ENCODE results near the gene LCN12.

- TF ChIP-seq POLR2A (IDR thresholded peaks at IDR 0.05) = no peak
- no peak for TF ChIP-seq CTCF (IDR thresholded peaks at IDR 0.05)
Measured at GRCh38 chr9:136955943-136956335, 3.9 kb downstream of the LCN12 start.
